Measurements from ENCODE around the gene SPINT1.

The SPINT1 gene

GRCh38 chr15:40881351-40881750 lies 37.5 kb downstream of the SPINT1 start:
- Histone ChIP-seq H3K4me1 (ENCODE audit: low read length) (peaks cover 11% of the 10 kb centered on the region), H3K4me3 (ENCODE audit: low read length) (no peak overlapping the region), H3K4me2 (ENCODE audit: low read length) (no peak overlapping the region), H3K9me3 (ENCODE audit: insufficient read depth, low read length) (no peaks in the 10 kb centered on the region), H3K27ac (ENCODE audit: low read length) (no peak overlapping the region), H3K79me2 (ENCODE audit: low read length) (no peaks in the 10 kb centered on the region), H3K9ac (ENCODE audit: low read length) (no peak overlapping the region), H3K27me3 (ENCODE audit: low read depth, low read length) (no peaks in the 10 kb centered on the region), H4K20me1 (ENCODE audit: insufficient read depth, low read length) (no peaks in the 10 kb centered on the region), H2AFZ (ENCODE audit: low read depth, low read length) (no peak overlapping the region), H3K36me3 (replicated peaks; ENCODE audit: low read depth, low read length) (no peaks in the 10 kb centered on the region)
- TF ChIP-seq, protein P1, sequence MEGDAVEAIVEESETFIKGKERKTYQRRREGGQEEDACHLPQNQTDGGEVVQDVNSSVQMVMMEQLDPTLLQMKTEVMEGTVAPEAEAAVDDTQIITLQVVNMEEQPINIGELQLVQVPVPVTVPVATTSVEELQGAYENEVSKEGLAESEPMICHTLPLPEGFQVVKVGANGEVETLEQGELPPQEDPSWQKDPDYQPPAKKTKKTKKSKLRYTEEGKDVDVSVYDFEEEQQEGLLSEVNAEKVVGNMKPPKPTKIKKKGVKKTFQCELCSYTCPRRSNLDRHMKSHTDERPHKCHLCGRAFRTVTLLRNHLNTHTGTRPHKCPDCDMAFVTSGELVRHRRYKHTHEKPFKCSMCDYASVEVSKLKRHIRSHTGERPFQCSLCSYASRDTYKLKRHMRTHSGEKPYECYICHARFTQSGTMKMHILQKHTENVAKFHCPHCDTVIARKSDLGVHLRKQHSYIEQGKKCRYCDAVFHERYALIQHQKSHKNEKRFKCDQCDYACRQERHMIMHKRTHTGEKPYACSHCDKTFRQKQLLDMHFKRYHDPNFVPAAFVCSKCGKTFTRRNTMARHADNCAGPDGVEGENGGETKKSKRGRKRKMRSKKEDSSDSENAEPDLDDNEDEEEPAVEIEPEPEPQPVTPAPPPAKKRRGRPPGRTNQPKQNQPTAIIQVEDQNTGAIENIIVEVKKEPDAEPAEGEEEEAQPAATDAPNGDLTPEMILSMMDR (IDR thresholded peaks at IDR 0.05; ENCODE audit: low read depth, low read length), result no peak
- TF ChIP-seq EZH2phosphoT487 (IDR thresholded peaks at IDR 0.05; ENCODE audit: low read depth), result no peak

- Histone ChIP-seq H3K79me2 (ENCODE audit: low read length) (no peaks in the 10 kb centered on the region), H3K36me3 (replicated peaks; ENCODE audit: low read depth, low read length) (no peaks in the 10 kb centered on the region), H3K27ac (ENCODE audit: low read length) (no peak overlapping the region), H3K27me3 (ENCODE audit: low read depth, low read length) (no peaks in the 10 kb centered on the region), H3K4me3 (ENCODE audit: low read length) (no peak overlapping the region), H2AFZ (ENCODE audit: low read depth, low read length) (no peak overlapping the region), H3K4me2 (ENCODE audit: low read length) (no peak overlapping the region), H3K4me1 (ENCODE audit: low read length) (no peaks in the 10 kb centered on the region), H3K9me3 (ENCODE audit: insufficient read depth, low read length) (no peaks in the 10 kb centered on the region), H4K20me1 (ENCODE audit: insufficient read depth, low read length) (no peaks in the 10 kb centered on the region), H3K9ac (ENCODE audit: low read length) (no peak overlapping the region)
- TF ChIP-seq, protein P1 (IDR thresholded peaks at IDR 0.05; ENCODE audit: low read depth, low read length), result no peak
- no peak for TF ChIP-seq EZH2phosphoT487 (IDR thresholded peaks at IDR 0.05; ENCODE audit: low read depth)
Measured at GRCh38 chr15:40886586-40886985, 42.7 kb downstream of the SPINT1 start.

DNA sequence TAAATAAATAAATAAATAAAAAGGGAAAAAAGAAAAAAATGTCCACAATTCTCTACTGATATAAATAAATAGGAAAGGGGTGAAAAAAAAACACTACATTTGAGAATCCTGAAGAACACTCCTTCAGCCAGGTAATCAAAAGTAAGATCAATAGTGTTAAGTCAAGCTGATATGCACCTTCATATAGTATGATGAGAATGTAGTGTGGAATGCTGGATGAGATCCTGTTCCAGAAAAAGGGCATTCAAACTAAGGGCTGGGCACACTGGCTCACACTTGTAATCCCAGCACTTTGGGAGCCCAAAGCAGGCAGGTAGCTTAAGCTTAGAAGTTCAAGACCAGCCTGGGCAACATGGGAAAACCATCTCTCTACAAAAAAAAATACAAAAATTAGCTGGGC lies 45.3 kb downstream of the SPINT1 start:
- H4K20me1 ChIP-seq (ENCODE audit: insufficient read depth, low read length), result no peaks in the 10 kb centered on the region
- H3K4me1 ChIP-seq (ENCODE audit: low read length), result peaks cover 3% of the 10 kb centered on the region; the same call in 1 of the 2 replicates
- no peak overlapping the region for H3K9ac ChIP-seq (ENCODE audit: low read length)
- no peaks in the 10 kb centered on the region for H3K79me2 ChIP-seq (ENCODE audit: low read length)
- no peaks in the 10 kb centered on the region for H3K9me3 ChIP-seq (ENCODE audit: insufficient read depth, low read length)
- no peak for TF ChIP-seq EZH2phosphoT487 (IDR thresholded peaks at IDR 0.05; ENCODE audit: low read depth)
- TF ChIP-seq, protein P1 (IDR thresholded peaks at IDR 0.05; ENCODE audit: low read depth, low read length), result no peak
- no peak overlapping the region for H2AFZ ChIP-seq (ENCODE audit: low read depth, low read length)
- H3K4me3 ChIP-seq (ENCODE audit: low read length), result no peak overlapping the region
- no peak overlapping the region for H3K4me2 ChIP-seq (ENCODE audit: low read length)
- H3K27me3 ChIP-seq (ENCODE audit: low read depth, low read length), result peaks cover 4% of the 10 kb centered on the region; the same call in 1 of the 2 replicates
- H3K36me3 ChIP-seq (replicated peaks; ENCODE audit: low read depth, low read length), result no peaks in the 10 kb centered on the region
- H3K27ac ChIP-seq (ENCODE audit: low read length), result no peak overlapping the region

GRCh38 chr15:40891138-40891537 lies 47.3 kb downstream of the SPINT1 start:
- Histone ChIP-seq H3K27ac (ENCODE audit: low read length) (no peak overlapping the region), H2AFZ (ENCODE audit: low read depth, low read length) (no peak overlapping the region), H3K9me3 (ENCODE audit: insufficient read depth, low read length) (no peaks in the 10 kb centered on the region), H3K79me2 (ENCODE audit: low read length) (peaks cover 18% of the 10 kb centered on the region), H3K4me2 (ENCODE audit: low read length) (no peak overlapping the region), H3K4me3 (ENCODE audit: low read length) (no peak overlapping the region), H4K20me1 (ENCODE audit: insufficient read depth, low read length) (no peaks in the 10 kb centered on the region), H3K27me3 (ENCODE audit: low read depth, low read length) (peaks cover 4% of the 10 kb centered on the region; the same call in 1 of the 2 replicates), H3K4me1 (ENCODE audit: low read length) (peaks cover 11% of the 10 kb centered on the region), H3K9ac (ENCODE audit: low read length) (no peak overlapping the region), H3K36me3 (replicated peaks; ENCODE audit: low read depth, low read length) (no peaks in the 10 kb centered on the region)
- TF ChIP-seq, protein P1 (IDR thresholded peaks at IDR 0.05; ENCODE audit: low read depth, low read length), result no peak
- no peak for TF ChIP-seq EZH2phosphoT487 (IDR thresholded peaks at IDR 0.05; ENCODE audit: low read depth)
